Right lung (tissue), 5 donors: ENCODE results near the gene CAMKMT. TPM values are rescaled to one million over a fixed set of nuclear protein-coding genes. Genes with fewer than 3 reads are reported as not detected.

ENCODE experiments used
- DNase-seq, 2 donors: peaks; one replicate each; pipeline ENCODE4 v3.0.0-alpha.2; 2013
- polyA plus RNA-seq, 5 donors: library from polyadenylated mRNA; unstranded; fragments of 120-200 nt; gene quantifications; one replicate each; pipeline versions ENCODE4 v1.2.1 to v1.2.3, GENCODE V29; 2013; ENCODE audit warnings: inconsistent platforms in 1 of 5, low replicate concordance in 1 of 5; ENCODE audit not compliant: insufficient read length in 5 of 5, insufficient read depth in 1 of 5

CAMKMT gene
- polyA plus RNA-seq, 5 donors, result 9.1 to 14.9 (median 12.8) TPM

- no peak for DNase-seq
These were observed 379.8 kb downstream of the CAMKMT start for GRCh38 chr2:44741507-44741906.

- DNase-seq, result no peak
These were observed 380.3 kb downstream of the CAMKMT start for GRCh38 chr2:44742057-44742456.

- DNase-seq, result no peak
These were observed 381.7 kb downstream of the CAMKMT start for GRCh38 chr2:44743473-44743872.

GRCh38 chr2:44744961-44745892 lies 383.5 kb downstream of the CAMKMT start:
- no peak for DNase-seq

- DNase-seq, result no peak
These were observed 384.4 kb downstream of the CAMKMT start for GRCh38 chr2:44745922-44746766.

GRCh38 chr2:44746856-44747615 lies 385.3 kb downstream of the CAMKMT start:
- no peak for DNase-seq

GRCh38 chr2:44747794-44748193 lies 386.0 kb downstream of the CAMKMT start:
- DNase-seq, result no peak

GRCh38 chr2:44751754-44752479 lies 390.2 kb downstream of the CAMKMT start:
- DNase-seq, result no peak

GRCh38 chr2:44752761-44753160 lies 391.0 kb downstream of the CAMKMT start:
- DNase-seq, result no peak

GRCh38 chr2:44753552-44754285 lies 392.0 kb downstream of the CAMKMT start:
- DNase-seq, result no peak

- DNase-seq, result no peak
These were observed 396.8 kb downstream of the CAMKMT start for GRCh38 chr2:44758591-44758990.

GRCh38 chr2:44759823-44760222 lies 398.1 kb downstream of the CAMKMT start:
- no peak for DNase-seq

- DNase-seq, result no peak
These were observed 401.6 kb downstream of the CAMKMT start for GRCh38 chr2:44763275-44763782.

- no peak for DNase-seq
These were observed 404.5 kb downstream of the CAMKMT start for GRCh38 chr2:44766220-44766619.

- no peak for DNase-seq
These were observed 405.0 kb downstream of the CAMKMT start for GRCh38 chr2:44766777-44767176.

GRCh38 chr2:44767691-44768090 lies 405.9 kb downstream of the CAMKMT start:
- no peak for DNase-seq

- no peak for DNase-seq
These were observed 406.9 kb downstream of the CAMKMT start for GRCh38 chr2:44768438-44769236.

- no peak for DNase-seq
These were observed 407.7 kb downstream of the CAMKMT start for GRCh38 chr2:44769349-44770011.
